ENCODE measurements around the gene PPIF. TPM values are rescaled to one million over a fixed set of nuclear protein-coding genes. Genes with fewer than 3 reads are reported as not detected.

PPIF gene
- total and polyA plus RNA-seq, 8 donors = 29.7 to 75.6 (median 31.0) TPM

DNA sequence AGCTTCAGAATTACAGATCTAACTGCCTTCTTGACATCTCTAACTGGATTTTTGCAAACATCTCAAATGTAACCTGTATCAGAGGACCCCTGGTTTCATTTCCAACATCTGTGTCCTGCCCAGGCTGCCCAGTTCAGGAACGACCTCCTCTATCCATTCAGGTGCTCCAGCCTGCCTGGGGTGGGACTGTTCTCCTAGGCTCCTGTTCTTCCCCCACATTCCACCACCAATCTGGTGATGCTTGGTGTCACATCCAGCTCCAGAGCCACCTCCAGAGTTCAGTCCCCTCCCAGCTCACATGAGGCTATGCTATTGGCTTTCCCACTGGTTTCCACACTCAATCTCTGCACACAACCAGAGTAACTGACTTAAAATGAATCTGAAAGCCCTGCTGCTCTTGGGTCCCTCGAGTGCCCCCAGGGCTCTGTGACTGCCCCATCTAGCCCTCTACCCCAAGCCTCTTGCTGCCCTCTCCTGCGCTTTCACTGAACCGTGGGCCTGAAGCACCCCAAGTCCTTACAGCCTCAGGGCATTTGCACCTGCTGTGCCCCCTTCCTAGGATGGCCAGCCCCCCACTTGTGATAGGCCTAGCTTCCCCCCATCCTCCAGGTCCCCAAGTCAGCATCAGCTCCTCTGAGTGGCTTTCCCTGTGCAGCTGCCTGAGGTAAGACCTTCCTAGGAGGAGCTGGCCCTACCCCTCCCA lies 46.1 kb downstream of the PPIF start:
- Histone ChIP-seq H3K4me3 (no peak overlapping the region), H3K4me1 (peaks cover 11 to 15% of the 10 kb centered on the region in 2 donors), H3K9me3 (no peaks in the 10 kb centered on the region), H3K36me3 (peaks cover 0 to 7% of the 10 kb centered on the region in 2 donors), H3K27me3 (no peaks in the 10 kb centered on the region), H3K27ac (no peak overlapping the region)
- TF ChIP-seq, protein P1, sequence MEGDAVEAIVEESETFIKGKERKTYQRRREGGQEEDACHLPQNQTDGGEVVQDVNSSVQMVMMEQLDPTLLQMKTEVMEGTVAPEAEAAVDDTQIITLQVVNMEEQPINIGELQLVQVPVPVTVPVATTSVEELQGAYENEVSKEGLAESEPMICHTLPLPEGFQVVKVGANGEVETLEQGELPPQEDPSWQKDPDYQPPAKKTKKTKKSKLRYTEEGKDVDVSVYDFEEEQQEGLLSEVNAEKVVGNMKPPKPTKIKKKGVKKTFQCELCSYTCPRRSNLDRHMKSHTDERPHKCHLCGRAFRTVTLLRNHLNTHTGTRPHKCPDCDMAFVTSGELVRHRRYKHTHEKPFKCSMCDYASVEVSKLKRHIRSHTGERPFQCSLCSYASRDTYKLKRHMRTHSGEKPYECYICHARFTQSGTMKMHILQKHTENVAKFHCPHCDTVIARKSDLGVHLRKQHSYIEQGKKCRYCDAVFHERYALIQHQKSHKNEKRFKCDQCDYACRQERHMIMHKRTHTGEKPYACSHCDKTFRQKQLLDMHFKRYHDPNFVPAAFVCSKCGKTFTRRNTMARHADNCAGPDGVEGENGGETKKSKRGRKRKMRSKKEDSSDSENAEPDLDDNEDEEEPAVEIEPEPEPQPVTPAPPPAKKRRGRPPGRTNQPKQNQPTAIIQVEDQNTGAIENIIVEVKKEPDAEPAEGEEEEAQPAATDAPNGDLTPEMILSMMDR (IDR thresholded peaks at IDR 0.05) = no peak
- DNase-seq (peak in 2 of 4 donors; percentile 29 to 30), ATAC-seq (no peak)
- intact Hi-C loops (cut with DNase I) = no loop called here

DNA sequence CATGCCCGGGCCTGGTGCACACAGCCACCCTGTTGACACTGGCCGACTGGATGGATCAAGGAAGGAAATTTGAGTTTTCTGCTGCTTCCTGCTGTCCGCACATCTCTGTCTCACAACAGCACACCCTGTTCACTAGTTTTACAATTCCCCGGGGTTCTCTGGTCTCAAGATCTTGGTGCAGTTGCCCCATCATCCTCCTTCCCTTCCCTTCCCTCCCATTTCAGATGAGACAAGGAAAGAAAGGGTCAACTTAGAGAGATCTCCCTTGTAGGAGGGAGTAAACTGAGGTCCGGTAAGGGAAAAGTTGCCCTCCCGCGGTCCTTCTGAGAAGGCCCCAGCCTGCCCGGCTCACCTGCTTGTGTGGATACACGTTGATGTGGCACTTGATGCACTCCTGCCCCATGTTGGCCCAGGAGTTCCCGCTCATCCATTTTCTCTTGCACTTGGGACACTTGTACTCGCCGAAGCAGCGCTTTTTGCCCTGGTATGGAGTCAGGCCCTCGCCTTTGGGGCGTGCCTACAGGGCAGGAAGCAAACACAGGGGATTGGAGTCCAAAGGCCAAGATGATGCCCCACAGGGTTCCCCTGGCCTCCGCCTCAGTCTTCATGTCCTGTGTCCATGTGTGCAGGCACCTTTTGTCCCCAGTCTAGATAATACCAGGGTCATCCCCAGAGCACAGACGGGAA lies 46.8 kb downstream of the PPIF start:
- intact Hi-C loops (cut with DNase I) = no loop called here
- H3K27me3 ChIP-seq = no peaks in the 10 kb centered on the region
- no peak overlapping the region for H3K27ac ChIP-seq
- H3K9me3 ChIP-seq = no peaks in the 10 kb centered on the region
- ATAC-seq (no peak), DNase-seq (peak in 1 of 4 donors; percentile 54)
- H3K4me1 ChIP-seq = peaks cover 18 to 21% of the 10 kb centered on the region in 2 donors
- TF ChIP-seq, protein P1 (IDR thresholded peaks at IDR 0.05) = no peak
- H3K4me3 ChIP-seq = no peak overlapping the region
- peaks cover 0 to 7% of the 10 kb centered on the region in 2 donors for H3K36me3 ChIP-seq

DNA sequence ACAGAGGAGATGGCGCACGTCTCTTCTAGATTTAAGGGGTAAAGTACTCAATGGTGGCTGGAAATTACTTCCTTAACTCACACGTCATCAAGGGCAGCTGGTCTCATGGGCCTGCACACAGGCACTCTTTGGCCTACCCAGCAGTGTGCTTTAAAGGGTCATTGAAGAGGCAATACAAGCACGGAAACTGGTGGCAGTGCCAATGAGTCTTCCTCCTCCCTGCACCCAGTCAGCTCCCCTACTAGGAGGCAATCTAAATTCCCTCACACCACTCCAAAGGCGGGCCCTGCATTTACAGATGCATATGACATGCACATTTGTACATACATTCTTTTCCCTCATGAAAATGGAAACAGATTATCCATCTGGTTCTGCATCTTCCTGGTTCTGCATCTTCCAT lies 47.4 kb downstream of the PPIF start:
- peak in 1 of 4 donors; percentile 1 for DNase-seq
- intact Hi-C loops (cut with DNase I) = no loop called here
- Histone ChIP-seq H3K27me3 (no peaks in the 10 kb centered on the region), H3K27ac (no peak overlapping the region), H3K4me3 (no peak overlapping the region), H3K4me1 (peaks cover 24 to 26% of the 10 kb centered on the region in 2 donors), H3K9me3 (no peaks in the 10 kb centered on the region), H3K36me3 (peaks cover 0 to 7% of the 10 kb centered on the region in 2 donors)
- peak; percentile 33 for ATAC-seq
- TF ChIP-seq, protein P1 (IDR thresholded peaks at IDR 0.05) = no peak

DNA sequence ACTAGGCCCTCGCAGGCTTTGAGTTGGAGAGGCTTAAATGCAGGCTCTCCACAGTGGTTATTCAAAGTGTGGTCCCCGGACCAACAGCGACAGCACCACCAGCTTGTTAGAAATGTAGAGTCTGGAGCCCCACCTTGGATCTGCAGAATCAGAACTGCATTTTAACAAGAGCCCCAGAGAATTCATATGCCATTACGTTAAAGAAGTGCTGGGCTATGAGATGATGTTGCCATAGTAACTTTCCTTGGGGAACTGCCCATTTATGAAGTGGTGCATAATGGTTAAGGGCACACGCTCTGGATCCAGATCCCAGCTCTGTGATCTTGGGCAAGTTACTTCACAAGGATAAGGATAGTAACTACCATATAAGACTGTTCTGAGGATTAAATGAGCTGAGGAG lies 49.3 kb downstream of the PPIF start:
- H3K36me3 ChIP-seq = peaks cover 0 to 7% of the 10 kb centered on the region in 2 donors
- H3K4me1 ChIP-seq = peaks cover 40 to 42% of the 10 kb centered on the region in 2 donors

More for the DNA sequence above, 49.3 kb downstream of the PPIF start:
- peak in 2 of 4 donors; percentile 8 to 39 for DNase-seq
- no peaks in the 10 kb centered on the region for H3K9me3 ChIP-seq
- no peaks in the 10 kb centered on the region for H3K27me3 ChIP-seq
- peak overlapping the region in 1 of 2 donors; percentile 39 for H3K27ac ChIP-seq
- H3K4me3 ChIP-seq = no peak overlapping the region
- intact Hi-C loops (cut with DNase I) = no loop called here
- TF ChIP-seq, protein P1 (IDR thresholded peaks at IDR 0.05) = no peak
- no peak for ATAC-seq
